Fibroblast of lung (primary cell): ENCODE data around the gene SMR3A.

ENCODE experiments used
- EZH2 ChIP-seq: IDR thresholded peaks from 2 replicates; pipeline ENCODE4 v1.5.1; 2012; ENCODE audit warnings: low read length, control low read depth, mild to moderate bottlenecking; ENCODE audit errors: missing control alignments
- TF ChIP-seq, protein P1 (sequence below), 2 donors: IDR thresholded peaks in 1 of 2; conservative IDR thresholded peaks in 1 of 2; 1 replicate in 1 of 2; 2 replicates in 1 of 2; pipeline ENCODE4 v1.5.1; 2011 to 2012; ENCODE audit warnings: low read length in 2 of 2, control low read depth in 1 of 2, inconsistent platforms in 1 of 2, low read depth in 1 of 2, mild to moderate bottlenecking in 1 of 2

DNA sequence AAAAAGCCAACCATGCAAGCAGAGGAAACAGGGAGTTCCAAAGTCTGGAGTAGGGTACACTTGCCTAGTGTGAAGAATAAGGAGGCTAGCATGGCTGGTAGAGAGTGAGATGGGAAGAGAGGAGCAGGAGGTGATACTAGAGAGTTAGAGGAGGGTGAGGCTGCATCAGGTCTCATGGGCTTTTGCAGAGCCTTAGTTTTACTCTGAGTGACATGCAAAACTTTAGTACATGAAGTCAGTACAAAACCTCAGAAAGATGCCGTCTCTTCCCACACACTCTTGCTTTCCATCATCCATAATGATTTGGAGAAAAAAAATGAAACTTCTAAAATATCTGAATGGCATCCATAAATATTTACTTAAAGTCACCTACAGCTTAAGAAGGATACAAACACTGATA is 42.2 kb downstream of the SMR3A start:
- TF ChIP-seq, protein P1, sequence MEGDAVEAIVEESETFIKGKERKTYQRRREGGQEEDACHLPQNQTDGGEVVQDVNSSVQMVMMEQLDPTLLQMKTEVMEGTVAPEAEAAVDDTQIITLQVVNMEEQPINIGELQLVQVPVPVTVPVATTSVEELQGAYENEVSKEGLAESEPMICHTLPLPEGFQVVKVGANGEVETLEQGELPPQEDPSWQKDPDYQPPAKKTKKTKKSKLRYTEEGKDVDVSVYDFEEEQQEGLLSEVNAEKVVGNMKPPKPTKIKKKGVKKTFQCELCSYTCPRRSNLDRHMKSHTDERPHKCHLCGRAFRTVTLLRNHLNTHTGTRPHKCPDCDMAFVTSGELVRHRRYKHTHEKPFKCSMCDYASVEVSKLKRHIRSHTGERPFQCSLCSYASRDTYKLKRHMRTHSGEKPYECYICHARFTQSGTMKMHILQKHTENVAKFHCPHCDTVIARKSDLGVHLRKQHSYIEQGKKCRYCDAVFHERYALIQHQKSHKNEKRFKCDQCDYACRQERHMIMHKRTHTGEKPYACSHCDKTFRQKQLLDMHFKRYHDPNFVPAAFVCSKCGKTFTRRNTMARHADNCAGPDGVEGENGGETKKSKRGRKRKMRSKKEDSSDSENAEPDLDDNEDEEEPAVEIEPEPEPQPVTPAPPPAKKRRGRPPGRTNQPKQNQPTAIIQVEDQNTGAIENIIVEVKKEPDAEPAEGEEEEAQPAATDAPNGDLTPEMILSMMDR (conservative IDR thresholded peaks at IDR 0.05 in 1 of 2, IDR thresholded peaks at IDR 0.05 in 1 of 2; ENCODE audit: low read depth in 1 of 2, low read length in 2 of 2) = no peak
- no peak for TF ChIP-seq EZH2
